Fibroblast of pulmonary artery (primary cell): ENCODE results near the gene GPR108.

Source experiments
- DNase-seq: peaks from one replicate; pipeline ENCODE4 v3.0.0-alpha.2; 2010; ENCODE audit warnings: low read depth
- H3K4me3 ChIP-seq: replicated peaks from 2 replicates; pipeline ENCODE4 v1.5.1; 2011; ENCODE audit warnings: low read depth, mild to moderate bottlenecking, control low read depth, low read length, moderate library complexity
- CTCF ChIP-seq: IDR thresholded peaks from 2 replicates; pipeline ENCODE4 v1.5.1; 2011; ENCODE audit warnings: mild to moderate bottlenecking, control low read depth, low read length, inconsistent platforms; ENCODE audit errors: missing control alignments

Gene GPR108

DNA sequence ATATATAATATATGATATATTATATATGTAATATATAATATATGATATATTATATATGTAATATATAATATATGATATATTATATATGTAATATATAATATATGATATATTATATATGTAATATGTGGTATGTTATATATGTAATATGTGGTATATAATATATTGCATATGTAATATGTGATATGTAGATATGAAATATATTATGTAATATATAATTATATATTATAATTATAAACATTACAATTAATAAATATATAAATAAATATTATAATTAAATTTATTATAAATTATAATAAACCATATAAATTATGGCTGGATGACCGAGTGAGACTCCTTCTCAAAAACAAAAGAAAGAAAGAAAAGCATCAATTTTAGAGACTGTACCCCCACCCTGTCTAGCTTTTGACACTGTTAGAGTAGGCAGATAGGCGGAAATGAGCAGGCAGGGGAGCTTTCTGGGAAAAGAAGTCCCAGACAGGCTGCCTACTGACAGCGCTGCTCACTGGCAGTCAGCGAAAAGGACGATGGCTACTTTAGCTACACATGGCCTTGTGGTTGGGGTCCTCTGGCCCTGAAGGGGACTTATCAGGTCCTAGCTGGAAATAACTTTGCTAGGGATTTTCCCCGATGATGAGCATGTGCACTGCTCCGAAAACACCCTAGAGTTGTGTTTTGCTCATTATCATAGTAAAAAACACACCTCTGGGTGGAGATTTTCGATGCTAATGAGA lies 36.6 kb downstream of the GPR108 start:
- H3K4me3 ChIP-seq: no peak overlapping the region
- no peak for TF ChIP-seq CTCF
- no peak for DNase-seq

GRCh38 chr19:6699935-6700334 lies 37.4 kb downstream of the GPR108 start:
- TF ChIP-seq CTCF: no peak
- H3K4me3 ChIP-seq: no peak overlapping the region
- no peak for DNase-seq

DNA sequence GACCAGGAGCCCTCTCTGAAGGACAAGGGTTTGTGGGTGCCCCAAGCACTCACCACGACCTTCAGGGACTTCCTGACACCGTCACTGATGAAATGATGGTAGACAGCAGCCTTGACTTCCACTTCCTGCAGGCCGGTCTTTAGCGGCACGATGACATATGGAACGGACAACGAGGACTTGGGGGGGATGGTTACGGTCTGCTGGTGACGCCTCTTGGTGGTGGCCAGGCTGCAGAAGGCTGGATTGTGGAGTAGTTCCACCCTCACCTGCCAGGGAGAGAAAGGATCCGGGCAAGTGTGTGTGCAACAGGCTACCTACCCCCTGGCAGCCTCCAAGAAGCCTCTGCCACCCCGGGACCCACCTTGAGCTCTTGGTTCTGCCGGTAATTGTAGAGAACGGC lies 40.1 kb downstream of the GPR108 start:
- DNase-seq: no peak
- no peak for TF ChIP-seq CTCF
- H3K4me3 ChIP-seq: no peak overlapping the region

- no peak for DNase-seq
- no peak overlapping the region for H3K4me3 ChIP-seq
- TF ChIP-seq CTCF: no peak
Measured at GRCh38 chr19:6696239-6696820, 41.0 kb downstream of the GPR108 start.

DNA sequence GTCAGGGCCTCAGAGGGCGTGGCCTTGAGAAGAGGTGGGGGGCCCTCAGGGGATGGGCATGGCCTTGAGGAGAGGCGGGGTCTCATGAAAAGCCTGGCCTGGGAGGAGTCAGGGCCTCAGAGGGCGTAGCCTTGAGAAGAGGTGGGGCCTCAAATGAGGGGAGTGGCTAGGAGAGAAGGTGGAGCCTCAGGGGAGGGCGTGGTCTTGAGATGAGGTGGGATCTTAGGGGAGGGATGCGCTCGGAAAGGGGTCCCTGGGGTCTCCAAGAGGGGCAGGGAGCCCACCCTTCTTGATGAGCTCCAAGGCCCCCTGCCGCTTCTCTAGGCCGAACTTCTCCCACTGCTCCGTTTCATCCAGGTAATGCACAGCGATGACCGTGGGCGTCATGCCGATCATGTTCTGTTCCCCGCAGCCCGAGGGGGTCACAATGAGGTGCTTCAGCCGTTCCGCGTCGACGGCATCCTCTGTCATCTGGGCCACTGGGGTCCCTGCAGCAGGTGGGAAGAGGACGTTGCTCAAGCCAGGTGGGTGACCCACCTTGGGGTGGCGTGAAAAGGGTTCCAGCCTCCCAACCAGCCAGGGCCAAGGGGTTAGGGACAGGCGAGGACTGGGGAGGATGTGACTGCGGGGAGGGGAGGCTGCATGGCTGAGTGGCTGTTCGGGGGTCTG lies 43.1 kb downstream of the GPR108 start:
- H3K4me3 ChIP-seq: no peak overlapping the region
- no peak for TF ChIP-seq CTCF
- no peak for DNase-seq

- H3K4me3 ChIP-seq: no peak overlapping the region
- TF ChIP-seq CTCF: no peak
- DNase-seq: no peak
Measured at GRCh38 chr19:6693681-6694080, 43.7 kb downstream of the GPR108 start.

DNA sequence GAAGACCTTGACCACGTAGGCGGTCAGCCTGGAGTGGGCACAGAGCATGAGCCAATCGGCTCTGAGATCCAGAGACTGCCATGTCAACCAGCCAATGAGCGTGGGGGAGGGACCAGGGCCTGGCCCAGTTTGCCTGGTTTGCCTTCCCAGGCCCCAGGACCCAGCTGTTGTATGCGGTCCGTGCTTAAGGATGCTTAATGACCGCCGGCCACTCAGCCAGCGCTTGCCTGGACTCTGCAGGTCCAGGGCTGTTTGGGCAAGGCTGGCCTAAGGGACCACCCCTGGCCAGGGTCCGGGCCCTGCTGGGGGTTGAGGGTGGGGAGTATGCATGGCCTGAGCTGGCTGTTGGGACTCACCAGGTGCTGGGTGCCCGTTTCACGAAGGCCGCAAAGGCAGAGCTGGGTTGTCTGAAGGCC lies 44.3 kb downstream of the GPR108 start:
- DNase-seq: no peak
- TF ChIP-seq CTCF: no peak
- H3K4me3 ChIP-seq: no peak overlapping the region
